Measurements from ENCODE around the gene RAPGEF2.

RAPGEF2 gene

DNA sequence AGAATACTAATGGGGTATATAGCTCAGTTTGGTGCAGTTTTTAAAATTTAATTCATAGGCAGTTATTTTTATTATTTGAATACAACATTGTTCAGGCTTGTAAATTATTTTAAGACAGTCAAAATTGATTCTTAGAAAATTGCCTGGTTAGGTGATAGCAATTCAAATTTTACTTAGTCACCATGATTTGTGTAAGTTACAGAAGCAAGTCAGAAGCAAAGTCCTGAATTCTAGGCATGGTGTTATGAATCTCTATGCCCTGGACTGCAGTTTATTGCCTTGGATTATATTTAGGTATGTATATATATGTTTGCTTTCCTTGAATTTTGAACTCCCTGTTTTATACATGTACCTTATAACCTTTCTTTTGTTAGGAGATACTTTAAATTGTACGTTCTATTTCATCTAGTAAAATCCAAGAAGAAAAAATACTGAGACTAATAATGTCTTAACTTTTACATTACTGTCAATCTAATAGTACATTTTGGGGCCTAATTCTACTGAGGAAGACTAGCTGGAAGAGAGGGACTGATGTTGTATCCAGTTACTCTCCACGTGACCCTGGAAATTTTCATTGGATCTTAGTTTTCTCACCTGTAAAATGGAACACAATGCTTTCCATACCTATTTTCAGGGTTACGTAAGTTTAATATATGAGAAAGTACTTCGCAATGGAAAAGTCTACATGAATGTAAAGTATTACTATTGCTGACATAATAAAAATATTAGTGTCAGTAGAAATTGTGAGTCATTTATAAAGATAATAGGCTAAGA is 25.1 kb downstream of the RAPGEF2 start:
- no peak overlapping the region for H3K27ac Mint-ChIP-seq
- H3K36me3 Mint-ChIP-seq (ENCODE audit: insufficient read depth) = peaks cover 10% of the 10 kb centered on the region
- peaks cover 15 to 36% of the 10 kb centered on the region in 2 donors for H3K4me1 Mint-ChIP-seq (ENCODE audit: low read depth in 2 of 2)
- no peak for ATAC-seq (replicated peaks)
- DNase-seq = no peak
- no peaks in the 10 kb centered on the region for H3K9me3 Mint-ChIP-seq
- H3K27me3 Mint-ChIP-seq = no peaks in the 10 kb centered on the region
- H3K4me3 Mint-ChIP-seq = no peak overlapping the region

DNA sequence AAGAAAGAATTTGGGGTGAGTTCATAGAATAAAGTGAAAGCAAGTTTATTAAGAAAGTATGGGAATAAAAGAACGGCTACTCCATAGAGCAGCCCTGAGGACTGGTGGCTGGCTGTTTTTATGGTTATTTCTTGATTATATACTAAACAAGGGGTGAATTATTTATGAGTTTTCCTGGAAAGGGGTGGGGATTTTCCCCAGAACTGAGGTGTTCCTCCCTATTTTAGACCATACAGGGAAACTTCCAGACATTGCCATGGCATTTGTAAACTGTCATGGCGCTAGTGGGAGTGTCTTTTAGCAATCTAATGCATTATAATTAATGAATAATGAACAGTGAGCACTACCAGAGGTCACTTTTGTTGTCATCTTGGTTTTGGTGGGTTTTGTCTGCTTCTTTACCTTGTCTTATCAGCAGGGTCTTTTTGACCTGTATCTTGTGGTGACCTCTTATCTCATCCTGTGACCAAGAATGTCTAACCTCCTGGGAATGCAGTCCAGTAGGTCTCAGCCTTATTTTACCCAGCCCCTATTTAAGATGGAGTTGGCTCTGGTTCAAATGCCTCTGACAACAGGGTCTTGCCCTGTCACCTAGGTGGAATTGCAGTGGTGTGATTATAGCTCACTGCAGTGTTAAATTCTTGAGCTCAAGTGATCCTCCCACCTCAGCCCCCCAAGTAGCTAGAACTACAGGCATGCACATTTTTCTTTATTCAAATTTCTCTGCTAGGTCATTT is 27.1 kb downstream of the RAPGEF2 start:
- peaks cover 9% of the 10 kb centered on the region for H3K36me3 Mint-ChIP-seq (ENCODE audit: insufficient read depth)
- no peak overlapping the region for H3K4me3 Mint-ChIP-seq
- H3K4me1 Mint-ChIP-seq (ENCODE audit: low read depth in 2 of 2) = peaks cover 18 to 37% of the 10 kb centered on the region in 2 donors
- DNase-seq = no peak
- no peak for ATAC-seq (replicated peaks)
- no peaks in the 10 kb centered on the region for H3K9me3 Mint-ChIP-seq
- H3K27me3 Mint-ChIP-seq = no peaks in the 10 kb centered on the region
- no peak overlapping the region for H3K27ac Mint-ChIP-seq

GRCh38 chr4:159131564-159131963 is 28.7 kb downstream of the RAPGEF2 start:
- Mint-ChIP-seq H3K27me3 (no peaks in the 10 kb centered on the region), H3K4me3 (no peak overlapping the region), H3K27ac (no peak overlapping the region), H3K4me1 (ENCODE audit: low read depth in 2 of 2) (peaks cover 13 to 31% of the 10 kb centered on the region in 2 donors), H3K9me3 (no peaks in the 10 kb centered on the region), H3K36me3 (ENCODE audit: insufficient read depth) (peaks cover 6% of the 10 kb centered on the region)
- no peak for DNase-seq
- ATAC-seq (replicated peaks) = no peak

GRCh38 chr4:159134429-159134828 is 31.6 kb downstream of the RAPGEF2 start:
- no peaks in the 10 kb centered on the region for H3K27me3 Mint-ChIP-seq
- H3K27ac Mint-ChIP-seq = peak overlapping the region in 1 of 2 donors; percentile 23
- H3K4me1 Mint-ChIP-seq (ENCODE audit: low read depth in 2 of 2) = peaks cover 17 to 28% of the 10 kb centered on the region in 2 donors
- DNase-seq (no peak), ATAC-seq (replicated peaks) (no peak)
- H3K9me3 Mint-ChIP-seq = no peaks in the 10 kb centered on the region
- no peak overlapping the region for H3K4me3 Mint-ChIP-seq
- peaks cover 11% of the 10 kb centered on the region for H3K36me3 Mint-ChIP-seq (ENCODE audit: insufficient read depth)

DNA sequence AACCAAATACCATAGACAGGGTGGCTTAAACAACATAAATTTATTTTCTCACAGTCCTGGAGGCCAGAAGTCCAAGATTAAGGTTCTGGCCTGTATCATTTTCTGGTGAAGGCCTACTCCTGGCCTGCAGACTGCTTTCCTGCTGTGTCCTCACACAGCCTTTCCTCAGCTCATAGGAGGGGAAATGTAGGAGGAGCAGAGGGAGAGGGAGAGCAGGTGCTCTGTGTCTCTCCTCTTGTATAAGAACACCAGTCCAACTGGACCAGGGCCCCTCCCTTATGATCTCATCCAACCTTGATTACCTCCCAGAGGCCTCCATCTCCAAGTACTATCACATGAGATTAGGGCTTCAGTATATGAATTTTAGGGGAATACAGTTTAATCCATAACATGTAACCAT is 34.3 kb downstream of the RAPGEF2 start:
- peaks cover 16 to 26% of the 10 kb centered on the region in 2 donors for H3K4me1 Mint-ChIP-seq (ENCODE audit: low read depth in 2 of 2)
- H3K36me3 Mint-ChIP-seq (ENCODE audit: insufficient read depth) = peaks cover 8% of the 10 kb centered on the region
- ATAC-seq (replicated peaks) (no peak), DNase-seq (no peak)
- no peaks in the 10 kb centered on the region for H3K9me3 Mint-ChIP-seq
- H3K4me3 Mint-ChIP-seq = no peak overlapping the region
- no peaks in the 10 kb centered on the region for H3K27me3 Mint-ChIP-seq
- H3K27ac Mint-ChIP-seq = peak overlapping the region in 1 of 2 donors; percentile 23

DNA sequence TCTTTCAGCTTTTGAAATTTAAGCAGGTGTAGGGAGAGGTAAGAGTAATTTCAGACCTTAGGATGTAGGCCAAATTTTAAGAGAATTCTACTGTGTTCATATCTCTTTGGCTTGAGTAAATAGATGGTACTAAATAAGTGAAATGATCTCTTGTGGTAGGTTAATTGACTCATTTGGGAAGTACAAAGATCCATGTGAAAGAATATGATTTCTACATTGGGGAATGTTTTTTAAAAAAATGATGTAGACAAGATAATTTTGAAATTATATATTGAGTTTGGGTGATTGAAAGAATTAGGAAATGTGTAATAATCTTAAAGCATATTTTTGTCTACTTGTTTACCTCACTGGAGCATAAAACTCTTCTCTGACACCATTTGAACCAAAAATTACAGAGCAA is 35.6 kb downstream of the RAPGEF2 start:
- Mint-ChIP-seq H3K27me3 (no peaks in the 10 kb centered on the region), H3K4me3 (no peak overlapping the region), H3K36me3 (ENCODE audit: insufficient read depth) (peaks cover 8% of the 10 kb centered on the region), H3K9me3 (no peaks in the 10 kb centered on the region), H3K4me1 (ENCODE audit: low read depth in 2 of 2) (peaks cover 17 to 24% of the 10 kb centered on the region in 2 donors), H3K27ac (no peak overlapping the region)
- ATAC-seq (replicated peaks) (no peak), DNase-seq (no peak)

DNA sequence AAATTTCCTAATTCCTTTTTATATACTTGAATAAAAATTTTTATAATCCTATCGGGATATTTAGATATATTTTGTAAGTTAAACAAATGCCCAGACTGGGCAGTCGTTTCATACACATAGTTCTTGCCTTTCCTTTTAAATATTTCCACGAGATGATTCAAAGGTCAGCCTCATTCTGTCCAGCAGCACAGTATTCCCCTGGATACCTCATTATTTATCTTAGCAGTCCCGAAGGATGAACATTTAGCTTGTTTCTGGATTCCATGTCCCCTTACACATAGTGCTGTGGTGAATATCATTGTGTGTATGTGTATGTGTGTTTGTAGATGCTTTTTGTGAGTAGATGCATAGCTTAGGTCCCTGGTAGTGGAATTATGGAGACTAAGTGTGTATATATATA is 38.3 kb downstream of the RAPGEF2 start:
- H3K4me1 Mint-ChIP-seq (ENCODE audit: low read depth in 2 of 2) = peaks cover 24 to 30% of the 10 kb centered on the region in 2 donors

GRCh38 chr4:159142241-159142640 is 39.4 kb downstream of the RAPGEF2 start:
- ATAC-seq (replicated peaks) (no peak), DNase-seq (no peak)
- H3K4me3 Mint-ChIP-seq = no peak overlapping the region
- H3K9me3 Mint-ChIP-seq = no peaks in the 10 kb centered on the region
- H3K36me3 Mint-ChIP-seq (ENCODE audit: insufficient read depth) = peaks cover 5% of the 10 kb centered on the region
- H3K4me1 Mint-ChIP-seq (ENCODE audit: low read depth in 2 of 2) = peaks cover 20 to 34% of the 10 kb centered on the region in 2 donors
- no peak overlapping the region for H3K27ac Mint-ChIP-seq
- no peaks in the 10 kb centered on the region for H3K27me3 Mint-ChIP-seq

More for the DNA sequence above, 38.3 kb downstream of the RAPGEF2 start:
- ATAC-seq (replicated peaks) (no peak), DNase-seq (no peak)
- Mint-ChIP-seq H3K4me3 (no peak overlapping the region), H3K9me3 (no peaks in the 10 kb centered on the region), H3K36me3 (ENCODE audit: insufficient read depth) (peaks cover 5% of the 10 kb centered on the region), H3K27me3 (no peaks in the 10 kb centered on the region), H3K27ac (no peak overlapping the region)

DNA sequence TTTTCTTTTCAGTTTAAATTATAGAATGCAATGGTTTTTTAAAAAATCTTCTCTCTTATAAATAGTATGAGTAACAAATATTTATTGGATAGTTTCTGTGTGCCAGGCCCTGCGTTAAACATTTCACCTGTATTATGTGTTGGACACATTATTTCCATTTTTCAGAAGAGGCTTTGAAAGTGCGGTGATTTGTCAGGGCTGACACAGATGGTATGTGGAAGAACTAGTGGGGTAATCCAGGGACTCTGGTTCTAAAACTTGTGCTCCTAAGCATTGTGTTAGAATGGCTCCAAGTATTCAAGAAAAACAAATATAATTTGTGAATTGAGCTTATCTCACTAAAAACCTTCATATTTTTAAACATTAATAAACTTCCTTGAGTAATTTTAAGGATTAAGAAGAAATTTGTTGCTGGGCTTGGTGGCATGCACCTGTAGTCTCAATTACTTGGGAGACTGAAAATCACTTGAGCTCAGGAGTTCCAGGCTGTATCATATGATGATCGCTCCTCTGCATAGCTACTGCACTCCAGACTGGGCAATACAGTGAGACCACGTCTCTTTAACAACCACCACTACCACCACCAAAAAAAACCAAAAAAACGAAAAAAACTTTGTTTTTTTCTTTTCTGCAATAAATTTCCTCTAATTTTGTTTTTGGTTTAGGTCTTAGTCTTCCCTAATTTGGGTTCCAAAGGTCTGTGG is 40.0 kb downstream of the RAPGEF2 start:
- Mint-ChIP-seq H3K4me1 (ENCODE audit: low read depth in 2 of 2) (peaks cover 18 to 31% of the 10 kb centered on the region in 2 donors), H3K27ac (no peak overlapping the region), H3K9me3 (no peaks in the 10 kb centered on the region), H3K36me3 (ENCODE audit: insufficient read depth) (peaks cover 5% of the 10 kb centered on the region), H3K4me3 (no peak overlapping the region), H3K27me3 (no peaks in the 10 kb centered on the region)
- ATAC-seq (replicated peaks) (no peak), DNase-seq (no peak)

- no peak for ATAC-seq (replicated peaks)
- Mint-ChIP-seq H3K27ac (no peak overlapping the region), H3K9me3 (no peaks in the 10 kb centered on the region), H3K4me3 (no peak overlapping the region), H3K36me3 (ENCODE audit: insufficient read depth) (peaks cover under 1% of the 10 kb centered on the region), H3K27me3 (no peaks in the 10 kb centered on the region), H3K4me1 (ENCODE audit: low read depth in 2 of 2) (peaks cover 17 to 30% of the 10 kb centered on the region in 2 donors)
- DNase-seq = no peak
Measured at GRCh38 chr4:159143687-159144086, 40.8 kb downstream of the RAPGEF2 start.

DNA sequence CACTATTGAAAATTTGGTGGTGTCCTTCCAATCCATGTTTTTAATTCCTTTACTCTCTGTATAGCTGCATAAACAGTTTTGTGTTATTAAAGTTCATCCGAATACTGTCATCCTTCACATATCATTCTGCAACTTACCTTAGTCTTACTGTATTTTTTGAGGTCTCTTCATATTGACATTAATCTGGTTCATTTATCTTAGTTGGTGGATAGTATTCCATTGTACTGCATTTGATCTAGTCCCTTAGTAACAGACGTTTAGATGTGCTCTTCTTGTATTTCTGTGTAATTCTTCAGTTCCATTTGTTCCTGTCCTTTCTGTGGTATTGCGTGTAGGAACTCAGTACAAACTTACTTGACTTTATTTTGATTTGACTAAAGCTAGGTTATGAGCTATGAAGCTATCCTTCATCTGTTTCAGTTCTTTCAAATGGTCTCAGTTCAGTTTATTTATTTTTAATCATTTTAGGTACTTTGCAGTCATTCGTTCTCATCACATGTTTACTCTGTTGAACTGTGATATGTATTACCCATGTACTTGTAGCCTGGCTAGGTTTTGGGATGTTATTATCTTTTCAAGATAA is 41.3 kb downstream of the RAPGEF2 start:
- peaks cover 13 to 26% of the 10 kb centered on the region in 2 donors for H3K4me1 Mint-ChIP-seq (ENCODE audit: low read depth in 2 of 2)
- ATAC-seq (replicated peaks) = no peak
- H3K4me3 Mint-ChIP-seq = no peak overlapping the region
- no peak for DNase-seq
- H3K36me3 Mint-ChIP-seq (ENCODE audit: insufficient read depth) = no peaks in the 10 kb centered on the region
- H3K27me3 Mint-ChIP-seq = no peaks in the 10 kb centered on the region
- H3K27ac Mint-ChIP-seq = no peak overlapping the region
- H3K9me3 Mint-ChIP-seq = no peaks in the 10 kb centered on the region

DNA sequence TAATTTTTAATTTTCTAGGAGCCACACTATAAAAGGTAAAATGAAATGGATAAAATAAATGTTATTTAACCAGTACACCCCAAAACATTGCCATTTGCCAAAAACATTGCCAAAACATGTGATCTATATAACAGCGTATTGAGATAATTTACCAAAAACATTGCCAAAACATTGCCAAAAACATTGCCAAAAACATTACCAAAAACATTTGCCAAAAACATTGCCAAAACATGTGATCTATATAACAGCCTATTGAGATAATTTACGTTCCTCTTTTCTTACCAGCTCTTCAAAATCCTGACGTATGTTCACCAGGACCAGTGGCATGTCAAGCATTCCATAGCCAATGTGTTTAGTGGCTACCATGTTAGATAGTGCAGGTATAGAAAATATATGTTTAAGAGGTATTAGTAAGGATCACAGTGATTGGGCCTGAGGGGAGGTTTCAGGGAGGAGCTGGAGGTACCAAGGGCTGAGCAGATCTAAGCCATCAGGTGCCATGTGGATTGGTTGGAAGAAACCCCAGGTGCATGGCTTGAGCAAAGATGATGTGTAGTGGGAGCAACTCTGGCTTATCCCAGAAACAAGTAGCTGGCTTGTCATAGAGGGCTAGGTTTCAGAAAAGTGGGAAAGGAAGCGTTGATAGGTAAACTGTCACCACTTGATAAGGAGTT is 42.6 kb downstream of the RAPGEF2 start:
- Mint-ChIP-seq H3K27ac (no peak overlapping the region), H3K27me3 (no peaks in the 10 kb centered on the region), H3K9me3 (no peaks in the 10 kb centered on the region), H3K4me1 (ENCODE audit: low read depth in 2 of 2) (peaks cover 17 to 27% of the 10 kb centered on the region in 2 donors), H3K36me3 (ENCODE audit: insufficient read depth) (no peaks in the 10 kb centered on the region), H3K4me3 (no peak overlapping the region)
- DNase-seq = no peak
- ATAC-seq (replicated peaks) = no peak

DNA sequence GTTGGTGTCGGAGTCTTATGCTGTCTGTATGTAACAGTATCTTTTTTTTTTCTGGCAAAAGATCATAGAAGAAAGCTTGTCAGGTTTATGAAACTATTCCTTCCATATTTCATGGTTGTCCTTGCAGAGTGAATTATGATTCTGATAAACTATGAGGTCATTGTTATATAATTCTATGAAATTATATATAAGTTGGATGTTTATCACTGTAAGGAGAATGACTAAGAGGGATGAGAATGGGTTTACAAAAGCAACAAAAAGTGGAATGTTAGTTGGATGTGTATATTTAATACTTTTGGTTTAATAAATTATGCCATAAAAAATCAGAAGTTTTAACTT is 43.1 kb downstream of the RAPGEF2 start:
- Mint-ChIP-seq H3K36me3 (ENCODE audit: insufficient read depth) (no peaks in the 10 kb centered on the region), H3K27ac (no peak overlapping the region)
- ATAC-seq (replicated peaks) = no peak

More for the DNA sequence above, 43.1 kb downstream of the RAPGEF2 start:
- DNase-seq = no peak
- Mint-ChIP-seq H3K9me3 (no peaks in the 10 kb centered on the region), H3K4me3 (no peak overlapping the region), H3K27me3 (no peaks in the 10 kb centered on the region), H3K4me1 (ENCODE audit: low read depth in 2 of 2) (peaks cover 19 to 30% of the 10 kb centered on the region in 2 donors)

Data from effector memory CD8-positive, alpha-beta T cell (primary cell).